GM12878 (cell line): Measurements from ENCODE around the gene CFLAR. TPM values are rescaled to one million over a fixed set of nuclear protein-coding genes. Genes with fewer than 3 reads are reported as not detected.
"Not testable (repeated sequence)": the region's sequence is repeated elsewhere in the genome, so short reads cannot be mapped to it uniquely, and the experiment has no call there.

Experiments used
- ATAC-seq: fragments of 200-7000 bp; cut with Tn5 transposase; 3 replicates; pipeline ENCODE4 v1.9.1; 2020; ENCODE audit warnings: mild to moderate bottlenecking, moderate library complexity
- BruUV-seq: library from RNA; stranded (reverse); fragments of 400-500 nt; replicated peaks from 2 replicates; lab custom pipeline; 2021; lab: Mats Ljungman, UMichigan
- CTCF ChIA-PET: fragments of 300-600 bp; sonication (Branson Sonifier 250); formaldehyde crosslinking; extraction: SDS; loops from one replicate; lab custom pipeline; 2021; ENCODE audit warnings: inconsistent platforms; lab: Yijun Ruan, JAX
- POLR2A ChIA-PET: fragments of 350-600 bp; formaldehyde crosslinking; extraction: SDS; loops from one replicate; lab custom pipeline; 2021; ENCODE audit warnings: inconsistent platforms; lab: Charles Lee
- RAD21 ChIA-PET: fragments of 300-600 bp; sonication (Branson Sonifier 250); formaldehyde crosslinking; loops from one replicate; lab custom pipeline; 2023; ENCODE audit warnings: antibody characterized with exemption; ENCODE audit not compliant: unreplicated experiment; lab: Charles Lee
- SMC1A ChIA-PET: fragments of 300-600 bp; sonication (Branson Sonifier 250); formaldehyde crosslinking; loops from one replicate; lab custom pipeline; 2023; ENCODE audit not compliant: unreplicated experiment, uncharacterized antibody; lab: Charles Lee
- DNase-seq: peaks from one replicate; pipeline ENCODE4 v3.0.0-alpha.2; 2011; ENCODE audit warnings: low read depth, low spot score
- FAIRE-seq: peaks from 3 replicates; lab custom pipeline; 2011; peaks lifted over from hg19 to GRCh38; lab: Jason Lieb, UNC
- H2AFZ ChIP-seq: 2 replicates; pipeline ENCODE4 v1.6.0; 2011; ENCODE audit warnings: low read depth, low read length, control low read depth; ENCODE audit not compliant: control insufficient read depth
- H3K27ac ChIP-seq: 2 replicates; pipeline ENCODE4 v1.5.1; 2011; ENCODE audit warnings: control low read depth; ENCODE audit not compliant: control insufficient read depth, insufficient read depth
- H3K27me3 ChIP-seq, 2 experiments: replicated peaks in 1 of 2; 2 replicates each; pipeline versions ENCODE4 v1.6.0 to v1.6.1; 2011; ENCODE audit warnings: low read length in 1 of 2; ENCODE audit not compliant: control insufficient read depth in 2 of 2, insufficient read depth in 2 of 2
- H3K36me3 ChIP-seq, 2 experiments: 2 replicates each; pipeline ENCODE4 v1.5.1; 2011; ENCODE audit warnings: low read length in 1 of 2; ENCODE audit not compliant: control insufficient read depth in 2 of 2, insufficient read depth in 2 of 2
- H3K4me1 ChIP-seq: 2 replicates; pipeline ENCODE4 v1.6.1; 2011; ENCODE audit warnings: mild to moderate bottlenecking, low read length, moderate library complexity, mixed read lengths; ENCODE audit not compliant: control insufficient read depth, insufficient read depth
- H3K4me2 ChIP-seq: 2 replicates; pipeline ENCODE4 v1.6.0; 2011; ENCODE audit warnings: control low read depth; ENCODE audit not compliant: control insufficient read depth, insufficient read depth
- H3K4me3 ChIP-seq: fragments of 200-600 bp; sonication (generic); 2 replicates; pipeline ENCODE4 v1.5.1; 2016
- H3K79me2 ChIP-seq: 2 replicates; pipeline ENCODE4 v1.6.0; 2011; ENCODE audit warnings: low read length; ENCODE audit not compliant: control insufficient read depth, insufficient read depth
- H3K9ac ChIP-seq: 2 replicates; pipeline ENCODE4 v1.8.0; 2011; ENCODE audit warnings: low read length, control low read depth, mixed read lengths; ENCODE audit not compliant: control insufficient read depth, insufficient read depth
- H3K9me3 ChIP-seq: replicated peaks from 3 replicates; pipeline ENCODE4 v1.5.1; 2011; ENCODE audit warnings: mild to moderate bottlenecking, low read length; ENCODE audit not compliant: control insufficient read depth, insufficient read depth
- H4K20me1 ChIP-seq: 2 replicates; pipeline ENCODE4 v1.6.0; 2011; ENCODE audit not compliant: control insufficient read depth, insufficient read depth
- ATF7 ChIP-seq: fragments of 450-650 bp; IDR thresholded peaks from 2 replicates; pipeline ENCODE4 v1.6.1; 2016; ENCODE audit warnings: low read depth, mild to moderate bottlenecking
- DPF2 ChIP-seq: fragments of 450-650 bp; IDR thresholded peaks from 2 replicates; pipeline ENCODE4 v1.6.1; 2017; ENCODE audit warnings: mild to moderate bottlenecking
- IKZF2 ChIP-seq, 2 experiments: fragments of 450-650 bp; IDR thresholded peaks; 2 replicates each; pipeline ENCODE4 v1.6.1; 2017; ENCODE audit warnings: mild to moderate bottlenecking in 2 of 2, moderate library complexity in 2 of 2
- MEF2B ChIP-seq: fragments of 450-650 bp; IDR thresholded peaks from 2 replicates; pipeline ENCODE4 v1.6.1; 2018; ENCODE audit warnings: mild to moderate bottlenecking, moderate library complexity; ENCODE audit not compliant: partially characterized antibody, poor library complexity, severe bottlenecking
- MTA2 ChIP-seq: fragments of 450-650 bp; IDR thresholded peaks from 2 replicates; pipeline ENCODE4 v1.6.1; 2016; ENCODE audit warnings: low read depth, mild to moderate bottlenecking, moderate library complexity
- MYC ChIP-seq: IDR thresholded peaks from 2 replicates; pipeline ENCODE4 v1.6.1; 2011; ENCODE audit warnings: mild to moderate bottlenecking, low read length, moderate library complexity, inconsistent platforms; ENCODE audit not compliant: insufficient read depth, insufficient replicate concordance, insufficient read length, severe bottlenecking
- POLR2A ChIP-seq: IDR thresholded peaks from 2 replicates; pipeline ENCODE4 v1.6.1; 2011; ENCODE audit warnings: low read depth, mild to moderate bottlenecking, low read length
- POLR2AphosphoS5 ChIP-seq: IDR thresholded peaks from 2 replicates; pipeline ENCODE4 v1.6.1; 2011; ENCODE audit warnings: mild to moderate bottlenecking, low read length, inconsistent platforms
- RELB ChIP-seq: fragments of 450-650 bp; IDR thresholded peaks from 2 replicates; pipeline ENCODE4 v1.6.1; 2017; ENCODE audit warnings: low read depth, mild to moderate bottlenecking, moderate library complexity
- SMAD5 ChIP-seq: IDR thresholded peaks from 2 replicates; pipeline ENCODE4 v1.6.1; 2016; ENCODE audit warnings: antibody characterized with exemption, low read depth
- WGBS: methylation state at CpG from one replicate; pipeline ENCODE4 v1.1.6; 2016; ENCODE audit warnings: low lambda C conversion rate; ENCODE audit not compliant: insufficient replicate concordance, insufficient coverage; ENCODE audit errors: missing lambda C conversion rate; 5-methylcytosine and 5-hydroxymethylcytosine counted together
- in situ Hi-C: fragments of 300-500 bp; cut with MboI; formaldehyde crosslinking; loops from 9 replicates; pipeline ENCODE4 v1.14.3; 2018; ENCODE audit warnings: mixed read lengths
- intact Hi-C: fragments of 100-400 bp; cut with micrococcal nuclease; formaldehyde crosslinking; loops from one replicate; pipeline ENCODE4 v1.14.2; 2022; ENCODE audit not compliant: unreplicated experiment
- polyA plus RNA-seq, 11 experiments: library from polyadenylated mRNA; depleted of rRNA in 4 of 11; unstranded in 6 of 11; stranded (reverse) in 5 of 11; fragments of >200 nt; fragmentation: Nextera tagmentation in 4 of 11; fragmentation: Illumina TruSeq in 1 of 11; extraction: Ambion mirVana in 4 of 11; extraction: Trizol in 1 of 11; gene quantifications; 1 replicate in 1 of 11; 2 replicates in 10 of 11; pipeline versions ENCODE4 v1.2.1 to v1.2.3, GENCODE V29; 2011 to 2016; ENCODE audit warnings: inconsistent platforms in 2 of 11, missing spikeins in 2 of 11, low read depth in 1 of 11
- total RNA-seq, 4 experiments: library from RNA; depleted of rRNA in 3 of 4; stranded (reverse); fragments of >200 nt in 3 of 4; fragmentation: Illumina TruSeq in 1 of 4; extraction: Trizol in 1 of 4; gene quantifications; 2 replicates each; pipeline versions ENCODE4 v1.2.1 to v1.2.3, GENCODE V29; 2013 to 2021

CFLAR gene
- total and polyA plus RNA-seq, 10 of the 15 experiments (the other 5 are each of a cell fraction or from before 2014, with no cell fraction given): 80.6 to 181 (median 101) TPM

- no peak overlapping the region for H3K27ac ChIP-seq
- intact Hi-C loops: no loop called here
- no peak for DNase-seq
- ChIA-PET SMC1A (interaction anchor here (0.9 to 1.2 kb wide), 2 partner anchors 65 to 262 kb away, joined by 3 to 7 read pairs; no protein-coding TSS in a partner anchor), POLR2A (interaction anchor here (1.0 kb wide), 1 partner anchor 50 kb away, joined by 4 read pairs; no protein-coding TSS in a partner anchor), RAD21 (no interaction called here)
- no peak overlapping the region for H3K4me3 ChIP-seq
- no peak overlapping the region for H2AFZ ChIP-seq
- H3K27me3 ChIP-seq: no peaks in the 10 kb centered on the region
- peaks cover 13 to 22% of the 10 kb centered on the region in 2 experiments for H3K36me3 ChIP-seq
- H3K79me2 ChIP-seq: no peaks in the 10 kb centered on the region
- H3K4me1 ChIP-seq: no peaks in the 10 kb centered on the region; the same call in 1 of the 2 replicates
- no TSS peak for BruUV-seq
- TF ChIP-seq MYC (no peak), POLR2AphosphoS5 (peak; percentile 50; the same call in 1 of the 2 replicates), POLR2A (peak; percentile 46; the same call in 1 of the 2 replicates), SMAD5 (peak; percentile 35; the same call in 1 of the 2 replicates)
- TF ChIP-seq, all 136 proteins: peak for 3
- Histone ChIP-seq H3K9me3 (peaks cover 3% of the 10 kb centered on the region), H3K4me2 (no peak overlapping the region), H4K20me1 (no peaks in the 10 kb centered on the region), H3K9ac (no peak overlapping the region)
- FAIRE-seq: no peak
- in situ Hi-C loops: no loop called here
- CTCF ChIA-PET: interaction anchor here (1.0 to 2.5 kb wide), 2 partner anchors 65 to 151 kb away, joined by 3 to 7 read pairs; no protein-coding TSS in a partner anchor
- peak; percentile 31 for ATAC-seq
- WGBS: 98% methylated on average over 3 of the region's 3 CpGs
Measured at GRCh38 chr2:201167546-201167945, 51.6 kb downstream of the CFLAR start.

- H3K4me2 ChIP-seq, H3K27me3 ChIP-seq, H2AFZ ChIP-seq, intact Hi-C loops, FAIRE-seq, H3K79me2 ChIP-seq, H3K9me3 ChIP-seq, BruUV-seq, in situ Hi-C loops, H3K4me1 ChIP-seq, DNase-seq, H3K27ac ChIP-seq, H3K9ac ChIP-seq, H3K4me3 ChIP-seq, H4K20me1 ChIP-seq: not testable (repeated sequence)
- peak; percentile 57 for ATAC-seq
- ChIA-PET POLR2A (interaction anchor here (0.6 to 0.8 kb wide), 3 partner anchors 13 to 101 kb away, joined by 3 read pairs; no protein-coding TSS in a partner anchor), CTCF (interaction anchor here (1.0 to 2.5 kb wide), 7 partner anchors 9 to 263 kb away, joined by 3 to 8 read pairs (median 5); no protein-coding TSS in a partner anchor), SMC1A (interaction anchor here (0.7 to 1.5 kb wide), 8 partner anchors 9 to 264 kb away, joined by 3 to 5 read pairs (median 3); partner anchors contain the start of gene CASP10), RAD21 (interaction anchor here (1.0 to 1.9 kb wide), 4 partner anchors 9 to 99 kb away, joined by 3 to 5 read pairs (median 4); partner anchors contain the start of gene CASP10)
- TF ChIP-seq POLR2AphosphoS5 (0 out of 2 replicates have a peak, but pooled peaks have one; percentile 26), DPF2 (0 out of 2 replicates have a peak, but pooled peaks have one; percentile 14), RELB (0 out of 2 replicates have a peak, but pooled peaks have one; percentile 38), MTA2 (peak; percentile 21; the same call in 1 of the 2 replicates), IKZF2 (IDR thresholded peaks at IDR 0.05) (peak; percentile 57 to 59), ATF7 (0 out of 2 replicates have a peak, but pooled peaks have one; percentile 22), MEF2B (peak; percentile 34)
- WGBS: 0% methylated on average over 1 of the region's 1 CpG
- peaks cover 9 to 14% of the 10 kb centered on the region in 2 experiments for H3K36me3 ChIP-seq
Measured at GRCh38 chr2:201168496-201168895, 52.5 kb downstream of the CFLAR start.
